Measurements from ENCODE around the gene LARGE1. TPM values are rescaled to one million over a fixed set of nuclear protein-coding genes. Genes with fewer than 3 reads are reported as not detected.

LARGE1 gene
- total RNA-seq, 1 donor from 2014 or later, result 140 TPM

- intact Hi-C loops (cut with DNase I), result loop anchor here (10.0 kb wide), 2 partner anchors 144 to 264 kb away; no protein-coding TSS in a partner anchor
- DNase-seq (no peak), ATAC-seq (ENCODE audit: poor library complexity) (no peak)
Observed at GRCh38 chr22:33918676-33919365, 1.5 kb downstream of the LARGE1 start.

- ATAC-seq (ENCODE audit: poor library complexity) (no peak), DNase-seq (no peak)
- intact Hi-C loops (cut with DNase I), result loop anchor here (10.0 kb wide), 2 partner anchors 143 to 263 kb away; no protein-coding TSS in a partner anchor
Observed at GRCh38 chr22:33917744-33918406, 2.4 kb downstream of the LARGE1 start.

- DNase-seq (no peak), ATAC-seq (ENCODE audit: poor library complexity) (no peak)
- intact Hi-C loops (cut with DNase I), result loop anchor here (10.0 kb wide), 2 partner anchors 140 to 260 kb away; no protein-coding TSS in a partner anchor
Observed at GRCh38 chr22:33914699-33915098, 5.6 kb downstream of the LARGE1 start.

- no peak for DNase-seq
- ATAC-seq (ENCODE audit: poor library complexity), result no peak
- intact Hi-C loops (cut with DNase I), result loop anchor here (10.0 kb wide), 2 partner anchors 139 to 259 kb away; no protein-coding TSS in a partner anchor
Observed at GRCh38 chr22:33914131-33914530, 6.1 kb downstream of the LARGE1 start.

- ATAC-seq (ENCODE audit: poor library complexity), result no peak
- intact Hi-C loops (cut with DNase I), result loop anchor here (10.0 kb wide), 2 partner anchors 138 to 258 kb away; no protein-coding TSS in a partner anchor
- DNase-seq, result no peak
Observed at GRCh38 chr22:33913188-33913587, 7.1 kb downstream of the LARGE1 start.

GRCh38 chr22:33909911-33910310 is 10.4 kb downstream of the LARGE1 start:
- intact Hi-C loops (cut with DNase I), result loop anchor here (10.0 kb wide), 2 partner anchors 135 to 255 kb away; no protein-coding TSS in a partner anchor
- DNase-seq (no peak), ATAC-seq (ENCODE audit: poor library complexity) (peak; percentile 23)

GRCh38 chr22:33909075-33909458 is 11.2 kb downstream of the LARGE1 start:
- intact Hi-C loops (cut with DNase I), result no loop called here
- peak; percentile 45 for DNase-seq
- ATAC-seq (ENCODE audit: poor library complexity), result peak; percentile 71

- DNase-seq, result no peak
- ATAC-seq (ENCODE audit: poor library complexity), result no peak
- intact Hi-C loops (cut with DNase I), result no loop called here
Observed at GRCh38 chr22:33908171-33909074, 11.9 kb downstream of the LARGE1 start.

GRCh38 chr22:33906954-33907353 is 13.3 kb downstream of the LARGE1 start:
- ATAC-seq (ENCODE audit: poor library complexity), result peak; percentile 29

GRCh38 chr22:33906475-33906874 is 13.8 kb downstream of the LARGE1 start:
- ATAC-seq (ENCODE audit: poor library complexity) (no peak), DNase-seq (no peak)
- intact Hi-C loops (cut with DNase I), result no loop called here

More at GRCh38 chr22:33906954-33907353, 13.3 kb downstream of the LARGE1 start:
- intact Hi-C loops (cut with DNase I), result no loop called here
- no peak for DNase-seq

GRCh38 chr22:33903012-33903411 is 17.3 kb downstream of the LARGE1 start:
- intact Hi-C loops (cut with DNase I), result no loop called here
- ATAC-seq (ENCODE audit: poor library complexity), result no peak
- DNase-seq, result no peak

- ATAC-seq (ENCODE audit: poor library complexity) (no peak), DNase-seq (no peak)
- intact Hi-C loops (cut with DNase I), result no loop called here
Observed at GRCh38 chr22:33902073-33902472, 18.2 kb downstream of the LARGE1 start.

GRCh38 chr22:33898121-33898520 is 22.2 kb downstream of the LARGE1 start:
- DNase-seq, result no peak
- ATAC-seq (ENCODE audit: poor library complexity), result no peak

GRCh38 chr22:33897448-33897835 is 22.8 kb downstream of the LARGE1 start:
- ATAC-seq (ENCODE audit: poor library complexity) (peak; percentile 79), DNase-seq (no peak)
- intact Hi-C loops (cut with DNase I), result no loop called here

More at GRCh38 chr22:33898121-33898520, 22.2 kb downstream of the LARGE1 start:
- intact Hi-C loops (cut with DNase I), result no loop called here

- intact Hi-C loops (cut with DNase I), result no loop called here
- ATAC-seq (ENCODE audit: poor library complexity) (peak; percentile 42), DNase-seq (no peak)
Observed at GRCh38 chr22:33896575-33897447, 23.5 kb downstream of the LARGE1 start.

GRCh38 chr22:33896154-33896553 is 24.1 kb downstream of the LARGE1 start:
- ATAC-seq (ENCODE audit: poor library complexity), result no peak

GRCh38 chr22:33895444-33895843 is 24.8 kb downstream of the LARGE1 start:
- intact Hi-C loops (cut with DNase I), result no loop called here
- no peak for ATAC-seq (ENCODE audit: poor library complexity)
- no peak for DNase-seq

More at GRCh38 chr22:33896154-33896553, 24.1 kb downstream of the LARGE1 start:
- intact Hi-C loops (cut with DNase I), result no loop called here
- DNase-seq, result no peak

- no peak for ATAC-seq (ENCODE audit: poor library complexity)
- intact Hi-C loops (cut with DNase I), result no loop called here
- DNase-seq, result no peak
Observed at GRCh38 chr22:33894515-33894914, 25.8 kb downstream of the LARGE1 start.

All from Right ventricle myocardium superior (tissue), 1 donor.